VCaP (cell line): ENCODE measurements around the gene MCMBP.
"Not testable (repeated sequence)": the region's sequence is repeated elsewhere in the genome, so short reads cannot be mapped to it uniquely, and the experiment has no call there.

Experiments used
- H3K27ac ChIP-seq: fragments of 450-650 bp; 2 replicates; pipeline ENCODE4 v1.5.1; 2017
- CTCF ChIP-seq: fragments of 450-650 bp; conservative IDR thresholded peaks from 2 replicates; pipeline ENCODE4 v1.5.1; 2017; ENCODE audit warnings: mild to moderate bottlenecking, moderate library complexity

MCMBP gene

GRCh38 chr10:119801998-119802538, 70.6 kb downstream of the MCMBP start:
- TF ChIP-seq CTCF = no peak

GRCh38 chr10:119801176-119801575, 71.5 kb downstream of the MCMBP start:
- no peak for TF ChIP-seq CTCF
- no peak overlapping the region for H3K27ac ChIP-seq

More at GRCh38 chr10:119801998-119802538, 70.6 kb downstream of the MCMBP start:
- no peak overlapping the region for H3K27ac ChIP-seq

- no peak for TF ChIP-seq CTCF
- no peak overlapping the region for H3K27ac ChIP-seq
Observed at GRCh38 chr10:119796039-119796438, 76.6 kb downstream of the MCMBP start.

GRCh38 chr10:119795101-119795500, 77.5 kb downstream of the MCMBP start:
- H3K27ac ChIP-seq = not testable (repeated sequence)

GRCh38 chr10:119786117-119786769, 86.4 kb downstream of the MCMBP start:
- TF ChIP-seq CTCF = no peak
- H3K27ac ChIP-seq = no peak overlapping the region

GRCh38 chr10:119784340-119785067, 88.1 kb downstream of the MCMBP start:
- peak overlapping the region; percentile 56 for H3K27ac ChIP-seq
- TF ChIP-seq CTCF = no peak

GRCh38 chr10:119783665-119784027, 89.0 kb downstream of the MCMBP start:
- no peak for TF ChIP-seq CTCF
- no peak overlapping the region for H3K27ac ChIP-seq
